CD8-positive, alpha-beta memory T cell (primary cell): ENCODE results near the gene SAFB. TPM values are rescaled to one million over a fixed set of nuclear protein-coding genes. Genes with fewer than 3 reads are reported as not detected.
A peak's percentile ranks its signal among the peaks of the same experiment; 100 is the strongest.

ENCODE experiments used
- CTCF ChIA-PET: fragments of 350-600 bp; sonication (Branson Sonifier 250); formaldehyde crosslinking; loops from one replicate; lab custom pipeline; 2021; ENCODE audit warnings: antibody characterized with exemption; lab: Charles Lee
- POLR2A ChIA-PET: fragments of 350-600 bp; sonication (Branson Sonifier 250); formaldehyde crosslinking; loops from one replicate; lab custom pipeline; 2021; ENCODE audit warnings: antibody characterized with exemption; lab: Charles Lee
- DNase-seq, 5 donors: peaks; one replicate each; pipeline versions ENCODE4 v3.0.0 to v3.0.0-alpha.2; 2020 to 2022; ENCODE audit warnings: mixed read lengths in 1 of 5
- H3K27ac ChIP-seq: one replicate; pipeline ENCODE4 v1.7.0; 2013; ENCODE audit warnings: low read depth, mild to moderate bottlenecking, low read length, moderate library complexity
- H3K27me3 ChIP-seq: 2 replicates; pipeline ENCODE4 v1.7.0; 2013; ENCODE audit warnings: low read length, mild to moderate bottlenecking; ENCODE audit not compliant: insufficient read depth, poor library complexity, severe bottlenecking
- H3K36me3 ChIP-seq: 2 replicates; pipeline ENCODE4 v1.7.0; 2013; ENCODE audit warnings: mild to moderate bottlenecking, low read length, moderate library complexity; ENCODE audit not compliant: insufficient read depth
- H3K4me1 ChIP-seq: 2 replicates; pipeline ENCODE4 v1.7.0; 2013; ENCODE audit warnings: mild to moderate bottlenecking, low read length, moderate library complexity; ENCODE audit not compliant: insufficient read depth
- H3K4me3 ChIP-seq: 2 replicates; pipeline ENCODE4 v1.7.0; 2013; ENCODE audit warnings: mild to moderate bottlenecking, low read length
- H3K9me3 ChIP-seq: 2 replicates; pipeline ENCODE4 v1.7.0; 2013; ENCODE audit warnings: mild to moderate bottlenecking, low read length
- H3K27ac Mint-ChIP-seq, 8 donors: one replicate each; pipeline ENCODE4 v1.8.0; 2020 to 2021; ENCODE audit warnings: mixed read lengths in 8 of 8, mild to moderate bottlenecking in 6 of 8, inconsistent platforms in 3 of 8, moderate library complexity in 3 of 8
- H3K27me3 Mint-ChIP-seq, 2 donors: one replicate each; pipeline ENCODE4 v1.8.0; 2020 to 2021; ENCODE audit warnings: mixed read lengths in 2 of 2, mild to moderate bottlenecking in 1 of 2, moderate library complexity in 1 of 2
- H3K36me3 Mint-ChIP-seq, 3 donors: one replicate each; pipeline ENCODE4 v1.8.0; 2020 to 2021; ENCODE audit warnings: mixed read lengths in 3 of 3, inconsistent platforms in 1 of 3, mild to moderate bottlenecking in 1 of 3
- H3K4me1 Mint-ChIP-seq, 3 donors: one replicate each; pipeline ENCODE4 v1.8.0; 2020 to 2021; ENCODE audit warnings: mixed read lengths in 3 of 3, inconsistent platforms in 1 of 3, mild to moderate bottlenecking in 1 of 3
- H3K4me3 Mint-ChIP-seq, 7 donors: one replicate each; pipeline ENCODE4 v1.8.0; 2020 to 2021; ENCODE audit warnings: mixed read lengths in 7 of 7, mild to moderate bottlenecking in 6 of 7, moderate library complexity in 4 of 7, inconsistent platforms in 2 of 7
- H3K9me3 Mint-ChIP-seq, 5 donors: one replicate each; pipeline ENCODE4 v1.8.0; 2020 to 2022; ENCODE audit warnings: mixed read lengths in 5 of 5, mild to moderate bottlenecking in 3 of 5, moderate library complexity in 2 of 5, inconsistent platforms in 1 of 5
- polyA plus RNA-seq: library from polyadenylated mRNA; unstranded; fragments of 300-500 nt; fragmentation: Illumina TruSeq; gene quantifications from one replicate; pipeline ENCODE4 v1.2.3, GENCODE V29; 2021
- total RNA-seq, 2 experiments: library from RNA; stranded (reverse); gene quantifications; one replicate each; pipeline ENCODE4 v1.2.3, GENCODE V29; 2021

Gene SAFB
- total and polyA plus RNA-seq, 3 experiments from 2014 or later = 103 to 132 (median 124) TPM

DNA sequence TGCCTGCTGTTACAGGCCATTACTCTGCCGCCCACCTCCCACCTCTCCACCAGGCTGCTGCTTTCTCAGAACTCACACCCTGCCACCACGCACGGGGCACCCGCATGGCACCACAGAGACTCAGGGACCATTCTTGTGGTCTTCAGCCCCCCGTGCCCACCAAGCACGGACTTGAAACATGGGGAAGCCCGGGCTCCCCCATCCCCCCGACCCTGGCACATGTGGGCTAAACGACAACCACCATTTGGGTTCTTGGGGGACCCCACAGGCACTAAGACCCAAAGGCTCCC is 32.1 kb upstream of the SAFB start:
- H3K9me3 Mint-ChIP-seq = no peaks in the 10 kb centered on the region
- ChIA-PET CTCF (no interaction called here), POLR2A (no interaction called here)
- no peak for DNase-seq
- H3K9me3 ChIP-seq = no peaks in the 10 kb centered on the region
- H3K27ac Mint-ChIP-seq = no peak overlapping the region
- no peaks in the 10 kb centered on the region for H3K27me3 ChIP-seq
- peaks cover 66% of the 10 kb centered on the region for H3K36me3 ChIP-seq
- peak overlapping the region in 1 of 7 donors; percentile 72 for H3K4me3 Mint-ChIP-seq
- H3K36me3 Mint-ChIP-seq = peaks cover 3 to 92% (median 28%) of the 10 kb centered on the region in 3 donors
- H3K4me3 ChIP-seq = no peak overlapping the region
- peaks cover 0 to 11% (median 7%) of the 10 kb centered on the region in 3 donors for H3K4me1 Mint-ChIP-seq
- H3K27me3 Mint-ChIP-seq = peaks cover 0 to 2% of the 10 kb centered on the region in 2 donors
- peaks cover 8% of the 10 kb centered on the region for H3K4me1 ChIP-seq
- no peak overlapping the region for H3K27ac ChIP-seq

DNA sequence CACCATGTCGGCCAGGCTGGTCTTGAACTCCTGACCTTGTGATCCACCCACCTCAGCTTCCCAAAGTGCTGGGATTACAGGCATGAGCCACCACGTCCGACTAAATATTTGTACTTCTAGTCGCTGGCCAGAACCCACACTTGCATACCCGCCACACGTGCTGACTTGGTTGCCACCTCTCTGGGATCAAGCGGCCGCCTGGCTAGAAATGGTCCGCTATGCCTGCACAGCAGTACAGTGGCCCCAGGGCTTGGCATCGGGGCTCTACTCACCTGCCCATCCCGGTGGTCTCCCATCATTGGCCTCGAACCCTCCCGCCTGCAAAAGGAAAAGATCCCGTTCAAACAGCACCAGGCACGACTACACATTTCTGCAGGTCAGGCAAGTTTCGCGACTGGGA is 31.4 kb upstream of the SAFB start:
- Histone ChIP-seq H3K27me3 (no peaks in the 10 kb centered on the region), H3K27ac (no peak overlapping the region), H3K36me3 (peaks cover 70% of the 10 kb centered on the region), H3K4me1 (peaks cover 3% of the 10 kb centered on the region), H3K9me3 (no peaks in the 10 kb centered on the region), H3K4me3 (no peak overlapping the region)
- no peak for DNase-seq
- Mint-ChIP-seq H3K36me3 (peaks cover 3 to 95% (median 28%) of the 10 kb centered on the region in 3 donors), H3K27me3 (peaks cover 0 to 2% of the 10 kb centered on the region in 2 donors), H3K4me1 (peaks cover 0 to 11% (median 7%) of the 10 kb centered on the region in 3 donors), H3K9me3 (no peaks in the 10 kb centered on the region), H3K27ac (no peak overlapping the region), H3K4me3 (no peak overlapping the region)
- ChIA-PET CTCF (no interaction called here), POLR2A (interaction anchor here (1.0 kb wide), 1 partner anchor 10 kb away, joined by 3 read pairs; no protein-coding TSS in a partner anchor)

DNA sequence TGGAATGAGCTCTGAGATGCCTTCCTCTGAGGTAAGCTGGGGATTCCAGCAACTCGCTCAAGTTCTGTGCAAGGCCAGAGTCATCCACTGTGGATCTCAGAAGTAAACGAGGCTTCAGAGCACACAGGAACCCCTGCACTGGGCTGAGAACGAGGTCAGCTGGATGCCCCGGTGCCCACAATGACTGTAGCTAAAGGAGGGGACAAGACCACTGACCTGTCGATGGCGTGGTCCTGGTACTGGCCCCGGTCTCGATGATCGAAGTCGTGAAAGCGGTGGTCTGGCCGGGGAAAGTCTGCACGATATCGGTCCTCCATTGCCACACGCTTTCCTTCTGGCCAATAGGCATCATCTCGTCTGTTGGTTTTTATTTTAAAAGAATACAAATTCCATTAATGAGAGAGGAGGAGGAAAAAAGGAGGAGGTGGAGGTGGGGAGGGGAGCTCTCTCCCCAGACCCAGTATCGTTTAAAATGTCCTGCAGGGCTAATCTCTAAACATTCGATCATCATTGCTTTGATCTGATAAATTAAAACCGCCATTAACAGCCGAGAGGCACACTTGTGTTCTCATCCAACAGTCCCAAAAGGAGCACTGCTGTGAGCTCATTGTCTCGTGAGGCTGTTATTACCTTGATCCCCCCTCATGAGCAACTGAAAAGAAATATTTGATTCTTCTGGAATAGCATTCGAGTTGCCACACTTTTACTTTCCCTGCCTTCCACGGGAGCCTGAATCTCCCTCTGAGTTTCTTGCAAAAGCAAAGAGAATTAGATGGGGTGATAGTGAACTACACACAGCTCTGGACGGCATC is 30.1 kb upstream of the SAFB start:
- peaks cover 0 to 7% (median 7%) of the 10 kb centered on the region in 3 donors for H3K4me1 Mint-ChIP-seq
- H3K36me3 ChIP-seq = peaks cover 81% of the 10 kb centered on the region
- ChIA-PET CTCF (interaction anchor here (1.0 kb wide), 1 partner anchor 13 kb away, joined by 4 read pairs; no protein-coding TSS in a partner anchor), POLR2A (interaction anchor here (1.0 kb wide), 1 partner anchor 11 kb away, joined by 3 read pairs; no protein-coding TSS in a partner anchor)
- no peaks in the 10 kb centered on the region for H3K4me1 ChIP-seq
- H3K9me3 Mint-ChIP-seq = no peaks in the 10 kb centered on the region
- H3K4me3 Mint-ChIP-seq = no peak overlapping the region
- no peak for DNase-seq
- peaks cover 3 to 94% (median 27%) of the 10 kb centered on the region in 3 donors for H3K36me3 Mint-ChIP-seq
- H3K27ac ChIP-seq = no peak overlapping the region
- H3K9me3 ChIP-seq = no peaks in the 10 kb centered on the region
- peak overlapping the region in 2 of 8 donors; percentile 57 to 81 for H3K27ac Mint-ChIP-seq
- peaks cover 0 to 2% of the 10 kb centered on the region in 2 donors for H3K27me3 Mint-ChIP-seq
- H3K4me3 ChIP-seq = no peak overlapping the region
- no peaks in the 10 kb centered on the region for H3K27me3 ChIP-seq

DNA sequence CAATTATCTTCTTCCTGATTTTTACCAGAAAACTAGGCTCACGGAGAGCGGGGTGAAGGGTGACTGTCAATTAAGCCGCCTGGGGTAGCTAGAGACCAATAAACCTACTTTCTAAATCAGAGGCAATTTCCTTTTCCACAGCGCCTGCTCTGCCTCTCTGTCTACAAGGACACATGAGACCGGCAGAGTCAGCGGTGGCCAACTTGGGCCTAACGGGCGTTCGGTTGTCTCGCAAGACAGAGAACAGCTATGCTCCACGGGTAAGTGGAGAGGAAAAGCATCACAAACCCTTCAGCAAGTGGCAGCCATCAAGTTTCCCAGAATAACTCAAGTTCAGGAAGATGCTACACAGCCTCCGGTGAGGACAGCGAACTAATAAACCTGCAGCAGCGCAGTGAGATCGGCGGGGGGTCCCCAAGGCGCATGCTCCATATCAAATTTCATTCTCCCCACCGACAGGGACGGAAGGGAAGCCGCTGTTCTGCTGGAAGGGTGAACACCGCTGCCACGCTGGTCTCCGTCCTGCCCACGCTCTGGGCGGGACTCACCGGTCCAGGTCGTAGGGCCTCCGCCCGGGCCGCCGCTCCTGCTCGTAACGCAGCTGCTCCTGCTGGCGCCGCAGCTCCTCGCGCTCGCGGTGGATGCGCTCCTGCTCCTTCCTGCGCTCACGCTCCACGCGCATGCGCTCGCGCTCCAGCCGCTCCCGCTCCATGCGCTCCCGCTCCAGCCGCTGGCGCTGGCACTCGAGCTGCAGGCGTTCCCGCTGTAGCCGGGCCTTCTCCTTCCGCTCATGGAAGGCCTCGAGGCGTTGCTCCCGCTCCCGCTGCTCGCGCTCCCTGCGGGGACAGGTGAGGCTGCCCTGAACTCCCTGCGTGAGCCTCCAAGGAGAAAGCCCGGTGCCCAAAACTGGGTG is 29.3 kb upstream of the SAFB start:
- ChIA-PET CTCF (interaction anchor here (1.0 kb wide), 1 partner anchor 13 kb away, joined by 4 read pairs; no protein-coding TSS in a partner anchor), POLR2A (no interaction called here)
- H3K27me3 ChIP-seq = no peaks in the 10 kb centered on the region
- Mint-ChIP-seq H3K4me3 (no peak overlapping the region), H3K27ac (no peak overlapping the region), H3K9me3 (no peaks in the 10 kb centered on the region), H3K27me3 (peaks cover 0 to 2% of the 10 kb centered on the region in 2 donors), H3K4me1 (peaks cover 0 to 7% (median 4%) of the 10 kb centered on the region in 3 donors), H3K36me3 (peaks cover 3 to 94% (median 22%) of the 10 kb centered on the region in 3 donors)
- no peak overlapping the region for H3K4me3 ChIP-seq
- no peaks in the 10 kb centered on the region for H3K4me1 ChIP-seq
- peaks cover 81% of the 10 kb centered on the region for H3K36me3 ChIP-seq
- DNase-seq = no peak
- H3K27ac ChIP-seq = no peak overlapping the region
- H3K9me3 ChIP-seq = no peaks in the 10 kb centered on the region

DNA sequence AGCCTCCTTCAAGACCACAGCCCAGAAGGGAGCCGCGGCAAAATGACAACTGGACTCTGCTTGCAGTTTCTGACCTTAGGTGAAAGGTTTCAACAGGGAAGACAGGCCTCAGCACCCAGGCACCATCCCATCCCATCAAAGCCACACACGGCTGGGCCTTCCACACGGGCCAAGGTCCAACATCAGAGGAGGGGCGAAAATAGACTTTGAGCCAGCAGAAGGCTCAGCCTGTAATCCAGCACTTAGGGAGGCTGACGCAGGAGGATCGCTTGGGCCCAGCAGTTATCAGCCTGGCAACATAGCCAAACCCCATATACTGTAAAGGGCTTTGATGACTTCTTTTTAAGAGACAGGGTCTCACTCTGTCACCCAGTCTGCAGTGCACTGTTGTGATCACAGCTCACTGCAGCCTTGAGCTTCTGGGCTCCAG is 28.3 kb upstream of the SAFB start:
- Mint-ChIP-seq H3K27me3 (no peaks in the 10 kb centered on the region), H3K4me1 (peaks cover 0 to 7% (median 4%) of the 10 kb centered on the region in 3 donors), H3K36me3 (peaks cover 3 to 94% (median 25%) of the 10 kb centered on the region in 3 donors), H3K9me3 (no peaks in the 10 kb centered on the region), H3K27ac (peak overlapping the region in 1 of 8 donors; percentile 22), H3K4me3 (no peak overlapping the region)
- no peaks in the 10 kb centered on the region for H3K4me1 ChIP-seq
- no peak for DNase-seq
- POLR2A ChIA-PET = no interaction called here
- H3K27ac ChIP-seq = no peak overlapping the region
- CTCF ChIA-PET = no interaction called here
- H3K4me3 ChIP-seq = no peak overlapping the region
- peaks cover 83% of the 10 kb centered on the region for H3K36me3 ChIP-seq
- H3K9me3 ChIP-seq = no peaks in the 10 kb centered on the region
- H3K27me3 ChIP-seq = no peaks in the 10 kb centered on the region

DNA sequence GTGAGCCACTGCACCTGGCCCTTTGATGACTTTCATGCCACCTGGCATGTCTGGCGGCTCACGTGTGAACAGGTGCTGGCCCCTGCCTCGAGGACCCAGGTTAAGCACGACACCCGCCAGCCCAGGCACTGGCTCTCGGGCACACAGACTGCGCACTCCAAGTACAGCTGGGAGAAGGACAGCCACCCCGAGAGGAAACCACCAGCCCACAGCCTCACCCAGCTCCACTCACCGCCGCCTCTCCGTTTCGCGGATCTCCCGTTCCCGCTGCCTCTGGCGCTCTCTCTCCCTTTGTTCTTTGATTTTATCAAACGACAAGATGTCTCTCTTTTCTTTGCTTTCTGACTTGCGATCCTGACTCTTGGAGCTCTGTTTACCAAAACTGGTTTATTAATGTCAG is 27.8 kb upstream of the SAFB start:
- ChIA-PET POLR2A (no interaction called here), CTCF (no interaction called here)
- no peak for DNase-seq
- H3K4me3 Mint-ChIP-seq = no peak overlapping the region
- H3K4me1 Mint-ChIP-seq = peaks cover 0 to 7% (median 4%) of the 10 kb centered on the region in 3 donors
- peaks cover 3 to 95% (median 29%) of the 10 kb centered on the region in 3 donors for H3K36me3 Mint-ChIP-seq
- no peaks in the 10 kb centered on the region for H3K9me3 Mint-ChIP-seq
- H3K27me3 Mint-ChIP-seq = no peaks in the 10 kb centered on the region
- H3K27me3 ChIP-seq = no peaks in the 10 kb centered on the region
- no peaks in the 10 kb centered on the region for H3K4me1 ChIP-seq
- peak overlapping the region in 2 of 8 donors; percentile 61 to 75 for H3K27ac Mint-ChIP-seq
- no peaks in the 10 kb centered on the region for H3K9me3 ChIP-seq
- no peak overlapping the region for H3K27ac ChIP-seq
- H3K36me3 ChIP-seq = peaks cover 85% of the 10 kb centered on the region
- H3K4me3 ChIP-seq = no peak overlapping the region

DNA sequence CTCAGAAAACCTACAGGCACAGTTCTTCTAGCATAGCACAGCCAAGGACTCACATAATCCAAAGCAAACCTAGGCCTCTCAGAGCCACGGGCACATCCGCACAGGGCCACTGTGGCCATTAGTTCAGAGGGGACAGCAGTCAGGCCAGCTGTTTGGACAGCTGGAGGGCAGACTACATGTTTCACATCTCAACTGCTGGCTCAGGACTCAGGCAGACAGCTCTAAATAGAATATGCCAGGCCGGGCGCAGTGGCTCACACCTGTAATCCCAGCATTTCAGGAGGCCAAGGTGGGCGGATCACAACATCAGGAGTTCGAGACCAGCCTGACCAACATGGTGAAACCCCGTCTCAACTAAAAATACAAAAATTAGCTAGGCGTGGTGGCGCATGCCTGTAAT is 27.1 kb upstream of the SAFB start:
- DNase-seq = no peak
- Histone ChIP-seq H3K4me1 (no peaks in the 10 kb centered on the region), H3K36me3 (peaks cover 89% of the 10 kb centered on the region), H3K27me3 (no peaks in the 10 kb centered on the region), H3K9me3 (no peaks in the 10 kb centered on the region), H3K27ac (no peak overlapping the region), H3K4me3 (no peak overlapping the region)
- Mint-ChIP-seq H3K27ac (peak overlapping the region in 1 of 8 donors; percentile 63), H3K4me1 (peaks cover 0 to 7% (median 4%) of the 10 kb centered on the region in 3 donors), H3K4me3 (no peak overlapping the region), H3K36me3 (peaks cover 3 to 96% (median 29%) of the 10 kb centered on the region in 3 donors), H3K9me3 (no peaks in the 10 kb centered on the region), H3K27me3 (no peaks in the 10 kb centered on the region)
- POLR2A ChIA-PET = no interaction called here
- CTCF ChIA-PET = no interaction called here
